ENCODE data around the gene P4HA1. TPM values are rescaled to one million over a fixed set of nuclear protein-coding genes. Genes with fewer than 3 reads are reported as not detected.

P4HA1 gene
- polyA plus RNA-seq (2012; ENCODE audit: insufficient read length, low read depth) = 13.7 TPM

DNA sequence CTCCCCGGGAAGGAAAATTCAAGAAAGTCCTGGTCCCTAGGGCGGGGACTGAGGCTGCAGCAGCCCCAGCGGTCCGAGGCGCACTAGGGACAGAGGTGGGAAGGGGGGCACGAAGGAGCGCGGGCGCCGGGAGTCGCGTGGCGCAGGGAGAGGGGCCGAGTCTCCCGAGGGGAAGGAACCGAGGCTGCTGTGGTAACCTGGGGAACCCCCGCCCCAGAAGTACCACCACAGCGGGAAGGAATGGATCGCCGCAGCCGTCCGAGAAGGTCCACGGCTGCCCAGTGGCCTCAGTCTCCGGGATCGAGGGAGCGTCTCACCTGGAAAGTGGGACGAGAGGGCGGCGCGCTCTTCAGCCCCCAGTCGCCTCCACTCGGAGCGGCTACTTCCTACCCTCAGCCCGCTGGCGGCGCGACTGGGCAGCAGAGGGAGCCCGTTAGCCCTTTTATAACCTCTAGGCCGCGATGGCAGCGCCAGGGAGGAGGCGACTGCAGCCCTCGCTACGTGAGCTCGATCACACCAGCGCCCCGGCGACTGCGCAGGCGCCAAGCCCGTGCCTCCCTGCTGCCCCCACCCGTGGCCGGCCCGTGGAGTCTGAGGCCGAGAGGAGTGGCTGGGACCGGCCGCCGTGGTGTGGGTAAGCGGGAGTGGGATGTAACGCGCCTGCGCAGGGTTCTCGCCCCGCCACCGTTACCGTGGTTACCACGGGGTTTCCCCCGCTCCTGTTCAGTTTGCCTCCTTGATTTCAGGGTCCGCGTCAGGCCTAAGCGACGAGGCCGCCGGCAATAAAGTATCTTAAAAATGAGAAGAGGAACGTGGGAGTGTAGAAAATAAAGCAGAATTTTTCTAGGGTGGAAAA, at the start of gene P4HA1:
TSS of gene P4HA1 (minus strand) at position 418 of the 856 bp plus-strand sequence. CDS start 21,983 bp downstream, outside the sequence.
- TF ChIP-seq SIN3A (IDR thresholded peaks at IDR 0.05; ENCODE audit: borderline replicate concordance, insufficient read depth, low read length) = no peak; the same call in 1 of the 2 replicates
- peak; percentile 95 for TF ChIP-seq TAF1 (IDR thresholded peaks at IDR 0.05; ENCODE audit: borderline replicate concordance, insufficient read depth, low read length)
- TF ChIP-seq POLR2AphosphoS5 (IDR thresholded peaks at IDR 0.05; ENCODE audit: low read depth, low read length) = peak; percentile 98
- TF ChIP-seq REST (IDR thresholded peaks at IDR 0.05; ENCODE audit: insufficient read depth in 1 of 2, low read depth in 2 of 2, low read length in 2 of 2) = peak in 1 of 2 experiments; percentile 61; a peak in 2 of 4 replicates
- TF ChIP-seq FOXP2 (optimal IDR thresholded peaks at IDR 0.05; ENCODE audit: borderline replicate concordance, extremely low read depth, extremely low read length, insufficient read depth) = peak; percentile 49

GRCh38 chr10:73141603-73142002, 44.9 kb upstream of the P4HA1 start:
- TF ChIP-seq TAF1 (IDR thresholded peaks at IDR 0.05; ENCODE audit: borderline replicate concordance, insufficient read depth, low read length) (no peak), SIN3A (IDR thresholded peaks at IDR 0.05; ENCODE audit: borderline replicate concordance, insufficient read depth, low read length) (no peak), REST (IDR thresholded peaks at IDR 0.05; ENCODE audit: insufficient read depth in 1 of 2, low read depth in 2 of 2, low read length in 2 of 2) (no peak), FOXP2 (optimal IDR thresholded peaks at IDR 0.05; ENCODE audit: borderline replicate concordance, extremely low read depth, extremely low read length, insufficient read depth) (no peak), POLR2AphosphoS5 (IDR thresholded peaks at IDR 0.05; ENCODE audit: low read depth, low read length) (no peak)

DNA sequence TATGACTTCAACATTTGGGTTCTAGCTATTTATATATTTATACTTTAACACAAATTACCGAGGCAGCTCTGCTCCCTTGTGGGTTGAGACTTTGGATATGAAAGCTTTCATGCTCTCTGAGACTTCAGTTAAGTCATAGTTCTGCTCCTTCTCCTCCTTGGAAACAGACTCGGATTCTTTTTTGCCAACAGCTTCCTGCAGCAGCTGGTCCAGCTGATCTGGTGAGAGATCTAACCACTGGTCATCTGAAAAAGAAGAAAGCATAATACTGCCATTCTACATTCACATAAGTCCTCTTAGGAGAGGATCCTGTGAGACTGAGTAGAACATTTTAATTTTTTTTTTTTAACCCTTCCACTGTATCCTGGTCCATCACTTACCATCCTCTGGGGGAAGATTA, 42.6 kb upstream of the P4HA1 start:
- TF ChIP-seq TAF1 (IDR thresholded peaks at IDR 0.05; ENCODE audit: borderline replicate concordance, insufficient read depth, low read length) (no peak), FOXP2 (optimal IDR thresholded peaks at IDR 0.05; ENCODE audit: borderline replicate concordance, extremely low read depth, extremely low read length, insufficient read depth) (no peak), REST (IDR thresholded peaks at IDR 0.05; ENCODE audit: insufficient read depth in 1 of 2, low read depth in 2 of 2, low read length in 2 of 2) (no peak), POLR2AphosphoS5 (IDR thresholded peaks at IDR 0.05; ENCODE audit: low read depth, low read length) (no peak), SIN3A (IDR thresholded peaks at IDR 0.05; ENCODE audit: borderline replicate concordance, insufficient read depth, low read length) (no peak)

- TF ChIP-seq FOXP2 (optimal IDR thresholded peaks at IDR 0.05; ENCODE audit: borderline replicate concordance, extremely low read depth, extremely low read length, insufficient read depth) = no peak
- no peak for TF ChIP-seq TAF1 (IDR thresholded peaks at IDR 0.05; ENCODE audit: borderline replicate concordance, insufficient read depth, low read length)
- no peak for TF ChIP-seq POLR2AphosphoS5 (IDR thresholded peaks at IDR 0.05; ENCODE audit: low read depth, low read length)
- no peak for TF ChIP-seq REST (IDR thresholded peaks at IDR 0.05; ENCODE audit: insufficient read depth in 1 of 2, low read depth in 2 of 2, low read length in 2 of 2)
- no peak for TF ChIP-seq SIN3A (IDR thresholded peaks at IDR 0.05; ENCODE audit: borderline replicate concordance, insufficient read depth, low read length)
Measured at GRCh38 chr10:73136627-73137026, 40.0 kb upstream of the P4HA1 start.
